Lower leg skin (tissue), 3 donors: Measurements from ENCODE around the gene LOXHD1.

ENCODE experiments used
- POLR2A ChIP-seq, 2 donors: fragments of 450-650 bp; IDR thresholded peaks; one replicate each; pipeline ENCODE4 v1.6.1; 2016 to 2017; ENCODE audit warnings: antibody characterized with exemption in 2 of 2, mild to moderate bottlenecking in 1 of 2, moderate library complexity in 1 of 2
- TF ChIP-seq, protein P1 (sequence below), 3 donors: fragments of 450-650 bp; IDR thresholded peaks; one replicate each; pipeline ENCODE4 v1.5.1; 2016; ENCODE audit warnings: antibody characterized with exemption in 3 of 3, mild to moderate bottlenecking in 3 of 3, moderate library complexity in 2 of 3

- TF ChIP-seq, protein P1, sequence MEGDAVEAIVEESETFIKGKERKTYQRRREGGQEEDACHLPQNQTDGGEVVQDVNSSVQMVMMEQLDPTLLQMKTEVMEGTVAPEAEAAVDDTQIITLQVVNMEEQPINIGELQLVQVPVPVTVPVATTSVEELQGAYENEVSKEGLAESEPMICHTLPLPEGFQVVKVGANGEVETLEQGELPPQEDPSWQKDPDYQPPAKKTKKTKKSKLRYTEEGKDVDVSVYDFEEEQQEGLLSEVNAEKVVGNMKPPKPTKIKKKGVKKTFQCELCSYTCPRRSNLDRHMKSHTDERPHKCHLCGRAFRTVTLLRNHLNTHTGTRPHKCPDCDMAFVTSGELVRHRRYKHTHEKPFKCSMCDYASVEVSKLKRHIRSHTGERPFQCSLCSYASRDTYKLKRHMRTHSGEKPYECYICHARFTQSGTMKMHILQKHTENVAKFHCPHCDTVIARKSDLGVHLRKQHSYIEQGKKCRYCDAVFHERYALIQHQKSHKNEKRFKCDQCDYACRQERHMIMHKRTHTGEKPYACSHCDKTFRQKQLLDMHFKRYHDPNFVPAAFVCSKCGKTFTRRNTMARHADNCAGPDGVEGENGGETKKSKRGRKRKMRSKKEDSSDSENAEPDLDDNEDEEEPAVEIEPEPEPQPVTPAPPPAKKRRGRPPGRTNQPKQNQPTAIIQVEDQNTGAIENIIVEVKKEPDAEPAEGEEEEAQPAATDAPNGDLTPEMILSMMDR (IDR thresholded peaks at IDR 0.05): no peak
- TF ChIP-seq POLR2A (IDR thresholded peaks at IDR 0.05): no peak
These were observed 32.0 kb downstream of the LOXHD1 start for GRCh38 chr18:46625069-46625468.
